Measurements from ENCODE around the gene ZNF532. TPM values are rescaled to one million over a fixed set of nuclear protein-coding genes. Genes with fewer than 3 reads are reported as not detected.

Gene ZNF532
- total RNA-seq, 1 experiment from 2014 or later = 49.8 TPM

GRCh38 chr18:58977223-58977622 is 112.5 kb downstream of the ZNF532 start:
- in situ Hi-C loops (cut with HindIII; ENCODE audit: low pct_unique_long_range_greater_than_20kb, low sequenced_read_pairs) = no loop called here
- DNase-seq (ENCODE audit: low read depth, low spot score) (no peak), ATAC-seq (no peak)
- H3K36me3 ChIP-seq (ENCODE audit: control insufficient read depth, insufficient read depth, low read length) = no peaks in the 10 kb centered on the region
- no peaks in the 10 kb centered on the region for H3K27me3 ChIP-seq (ENCODE audit: control insufficient read depth, insufficient read depth, low read length)
- TF ChIP-seq SIN3A (IDR thresholded peaks at IDR 0.05; ENCODE audit: borderline replicate concordance, insufficient read depth, low read depth, low read length) = no peak
- no peak for TF ChIP-seq REST (IDR thresholded peaks at IDR 0.05; ENCODE audit: insufficient read depth in 1 of 2, low read depth in 2 of 2, low read length in 1 of 2)
- TF ChIP-seq CTCF (IDR thresholded peaks at IDR 0.05) = no peak
- no peak for TF ChIP-seq TCF7L2 (IDR thresholded peaks at IDR 0.05; ENCODE audit: low read depth, low read length)
- TF ChIP-seq POLR2AphosphoS5 (IDR thresholded peaks at IDR 0.05; ENCODE audit: low read depth, low read length) = no peak
- intact Hi-C loops (cut with micrococcal nuclease; ENCODE audit: unreplicated experiment) = no loop called here
- POLR2A ChIA-PET = no interaction called here
- no peak overlapping the region for H3K27ac ChIP-seq (ENCODE audit: low read length)
- CTCF ChIA-PET = no interaction called here
- no peaks in the 10 kb centered on the region for H3K9me3 ChIP-seq (ENCODE audit: control insufficient read depth, insufficient read depth, low read depth, low read length)
- no TSS peak for BruUV-seq (replicated peaks)
- H3K4me3 ChIP-seq (ENCODE audit: low read depth in 2 of 2, low read length in 2 of 2) = no peak overlapping the region
- H3K4me1 ChIP-seq (ENCODE audit: control insufficient read depth, insufficient read depth, low read length) = no peaks in the 10 kb centered on the region; the same call in 1 of the 2 replicates

GRCh38 chr18:58977801-58978200 is 113.1 kb downstream of the ZNF532 start:
- ATAC-seq = no peak

More at GRCh38 chr18:58977801-58978200, 113.1 kb downstream of the ZNF532 start:
- Histone ChIP-seq H3K36me3 (ENCODE audit: control insufficient read depth, insufficient read depth, low read length) (no peaks in the 10 kb centered on the region), H3K27ac (ENCODE audit: low read length) (no peak overlapping the region), H3K27me3 (ENCODE audit: control insufficient read depth, insufficient read depth, low read length) (no peaks in the 10 kb centered on the region), H3K9me3 (ENCODE audit: control insufficient read depth, insufficient read depth, low read depth, low read length) (no peaks in the 10 kb centered on the region), H3K4me1 (ENCODE audit: control insufficient read depth, insufficient read depth, low read length) (no peaks in the 10 kb centered on the region; the same call in 1 of the 2 replicates), H3K4me3 (ENCODE audit: low read depth in 2 of 2, low read length in 2 of 2) (no peak overlapping the region)
- TF ChIP-seq CTCF (IDR thresholded peaks at IDR 0.05) (no peak), POLR2AphosphoS5 (IDR thresholded peaks at IDR 0.05; ENCODE audit: low read depth, low read length) (no peak), REST (IDR thresholded peaks at IDR 0.05; ENCODE audit: insufficient read depth in 1 of 2, low read depth in 2 of 2, low read length in 1 of 2) (no peak), TCF7L2 (IDR thresholded peaks at IDR 0.05; ENCODE audit: low read depth, low read length) (no peak), SIN3A (IDR thresholded peaks at IDR 0.05; ENCODE audit: borderline replicate concordance, insufficient read depth, low read depth, low read length) (no peak)
- no TSS peak for BruUV-seq (replicated peaks)
- in situ Hi-C loops (cut with HindIII; ENCODE audit: low pct_unique_long_range_greater_than_20kb, low sequenced_read_pairs) = no loop called here
- intact Hi-C loops (cut with micrococcal nuclease; ENCODE audit: unreplicated experiment) = no loop called here
- ChIA-PET CTCF (no interaction called here), POLR2A (no interaction called here)
- DNase-seq (ENCODE audit: low read depth, low spot score) = no peak
